GM19035 (cell line): ENCODE data around the gene CEP89.
"Not testable (repeated sequence)": the region's sequence is repeated elsewhere in the genome, so short reads cannot be mapped to it uniquely, and the experiment has no call there.

ENCODE experiments used
- ATAC-seq: cut with Tn5 transposase; IDR thresholded peaks from one replicate; pipeline ENCODE4 v1.9.1; 2021; ENCODE audit not compliant: unreplicated experiment

Gene CEP89

DNA sequence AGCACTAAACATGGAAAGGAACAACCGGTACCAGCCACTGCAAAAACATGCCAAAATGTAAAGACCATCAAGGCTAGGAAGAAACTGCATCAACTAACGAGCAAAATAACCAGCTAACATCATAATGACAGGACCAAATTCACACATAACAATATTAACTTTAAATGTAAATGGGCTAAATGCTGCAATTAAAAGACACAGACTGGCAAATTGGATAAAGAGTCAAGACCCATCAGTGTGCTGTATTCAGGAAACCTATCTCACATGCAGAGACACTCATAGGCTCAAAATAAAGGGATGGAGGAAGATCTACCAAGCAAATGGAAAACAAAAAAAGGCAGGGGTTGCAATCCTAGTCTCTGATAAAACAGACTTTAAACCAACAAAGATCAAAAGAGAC lies 123.7 kb downstream of the CEP89 start:
- ATAC-seq: not testable (repeated sequence)

DNA sequence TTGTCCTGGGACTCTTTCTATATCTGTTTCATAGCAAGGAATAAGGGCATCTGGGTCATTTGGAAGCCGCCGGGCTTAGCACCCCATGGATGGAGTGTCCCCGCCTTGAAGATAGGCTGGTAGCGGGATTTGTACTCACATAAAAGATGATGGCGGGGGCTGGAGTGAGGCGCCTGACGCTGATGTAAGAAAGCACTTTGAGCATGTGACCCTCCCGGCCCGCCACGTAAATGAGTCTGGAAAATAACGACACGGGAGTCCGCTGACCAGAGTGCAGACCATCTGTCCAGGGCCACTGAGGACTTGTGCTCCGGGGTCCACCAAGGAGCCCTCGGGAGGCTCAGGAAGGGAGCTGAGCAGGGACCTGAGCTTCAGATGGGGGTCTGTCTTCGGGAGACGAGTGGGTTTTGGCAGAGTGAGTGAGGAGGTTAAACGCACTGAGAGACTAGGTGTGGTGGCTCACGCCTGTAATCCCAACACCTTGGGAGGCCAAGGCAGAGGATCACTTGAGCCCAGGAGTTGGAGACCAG lies 128.0 kb downstream of the CEP89 start:
- no peak for ATAC-seq

DNA sequence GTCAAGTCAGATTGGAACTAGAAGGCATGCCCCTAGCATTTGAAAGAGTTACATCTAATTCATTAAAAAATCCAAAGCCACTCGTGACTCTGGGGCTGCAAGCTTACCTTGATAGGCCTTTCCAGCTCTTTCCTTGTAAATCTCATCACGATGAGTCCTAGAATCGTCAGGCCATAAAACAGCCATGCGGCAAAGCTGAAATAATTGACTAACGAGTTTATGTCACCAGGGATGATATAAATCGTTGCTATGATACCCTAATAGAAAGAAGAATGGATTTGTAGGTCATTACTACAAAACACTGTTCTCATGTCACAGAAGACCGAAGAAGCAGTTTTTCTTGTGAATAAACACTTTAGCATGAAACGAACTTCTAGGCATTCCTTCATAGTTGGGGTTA lies 129.7 kb downstream of the CEP89 start:
- ATAC-seq: no peak

DNA sequence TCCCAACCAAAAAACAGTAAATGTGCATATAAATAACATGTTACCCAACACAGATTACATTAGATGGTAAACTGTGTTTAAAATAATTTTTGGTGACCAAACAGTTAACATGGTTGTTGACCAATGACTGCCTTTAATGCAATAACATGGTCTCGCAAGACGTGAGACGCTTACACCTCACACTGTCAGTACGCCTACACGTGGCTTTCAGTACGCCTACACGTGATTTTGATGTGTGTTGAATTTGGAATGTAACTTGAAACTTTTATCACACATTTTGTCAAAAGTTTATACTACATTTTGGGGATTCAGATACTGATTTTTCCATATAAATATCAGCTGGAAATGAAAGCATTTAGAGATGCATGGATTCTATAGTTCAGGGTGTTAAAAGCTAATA lies 134.2 kb downstream of the CEP89 start:
- ATAC-seq: no peak

DNA sequence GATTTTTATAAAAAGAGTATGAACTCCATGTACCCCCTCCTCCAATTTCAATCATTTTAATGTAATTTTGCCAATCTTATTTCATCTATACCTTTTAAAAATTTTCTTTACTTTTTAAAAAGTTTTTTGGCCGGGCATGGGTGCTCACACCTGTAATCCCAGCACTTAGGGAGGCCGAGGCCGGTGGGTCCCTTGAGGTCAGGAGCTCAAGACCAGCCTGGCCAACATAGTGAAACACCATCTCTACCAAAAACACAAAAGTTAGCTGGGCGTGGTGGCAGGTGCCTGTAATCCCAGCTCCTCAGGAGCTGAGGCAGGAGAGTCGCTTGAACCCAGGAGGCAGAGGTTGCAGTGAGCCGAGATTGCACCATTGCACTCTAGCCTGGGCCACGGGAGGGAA lies 138.4 kb downstream of the CEP89 start:
- ATAC-seq: not testable (repeated sequence)

DNA sequence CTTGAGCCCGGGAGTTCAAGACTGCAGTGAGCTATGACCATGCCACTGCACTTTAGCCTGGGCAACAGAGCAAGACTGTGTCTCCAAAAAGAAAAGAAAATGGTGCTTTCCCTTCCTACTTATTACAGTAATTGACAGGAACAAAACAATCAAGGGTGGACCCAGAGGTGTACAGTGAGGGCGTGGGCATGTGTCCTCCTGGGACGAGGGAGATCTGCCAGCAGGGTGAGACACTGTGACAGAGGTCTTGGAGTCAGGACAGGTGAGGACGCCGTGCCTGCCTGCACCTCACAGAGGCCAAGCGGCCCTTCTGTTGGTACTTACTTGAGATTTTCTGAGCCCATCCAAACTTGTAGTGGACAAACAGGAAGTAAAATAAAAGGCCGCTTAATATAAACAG lies 138.9 kb downstream of the CEP89 start:
- ATAC-seq: not testable (repeated sequence)

DNA sequence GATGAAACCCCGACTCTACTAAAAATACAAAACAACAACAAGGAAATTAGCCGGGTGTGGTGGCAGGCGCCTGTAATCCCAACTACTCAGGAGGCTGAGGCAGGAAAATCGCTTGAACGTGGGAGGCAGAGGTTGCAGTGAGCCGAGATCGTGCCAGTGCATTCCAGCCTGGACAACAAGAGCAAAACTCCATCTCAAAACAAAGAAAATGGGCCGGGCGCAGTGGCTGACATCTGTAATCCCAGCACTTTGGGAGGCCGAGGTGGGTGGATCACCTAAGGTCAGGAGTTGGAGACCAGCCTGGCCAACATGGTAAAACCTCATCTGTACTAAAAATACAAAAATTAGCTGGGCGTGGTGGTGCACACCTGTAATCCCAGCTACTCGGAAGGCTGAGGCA lies 139.7 kb downstream of the CEP89 start:
- not testable (repeated sequence) for ATAC-seq

DNA sequence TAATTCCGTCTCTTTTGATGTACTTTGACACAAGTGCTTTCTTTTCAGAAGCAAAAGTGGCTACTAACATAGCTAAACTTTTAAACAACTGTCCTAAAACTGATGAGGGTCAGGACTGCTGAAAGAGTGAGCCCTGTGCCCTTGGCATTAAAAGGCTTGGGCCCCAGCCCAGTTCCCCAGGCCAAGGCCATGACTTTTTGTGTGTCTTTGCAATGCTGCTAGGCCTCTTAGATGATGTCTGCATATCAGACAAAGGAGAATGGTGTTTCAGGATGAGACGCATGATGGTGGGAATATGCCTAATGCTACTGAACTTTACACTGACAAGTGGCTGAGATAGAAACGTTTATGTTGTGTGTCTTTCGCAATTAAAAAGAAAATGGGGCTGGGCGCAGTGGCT lies 140.1 kb downstream of the CEP89 start:
- ATAC-seq: no peak

DNA sequence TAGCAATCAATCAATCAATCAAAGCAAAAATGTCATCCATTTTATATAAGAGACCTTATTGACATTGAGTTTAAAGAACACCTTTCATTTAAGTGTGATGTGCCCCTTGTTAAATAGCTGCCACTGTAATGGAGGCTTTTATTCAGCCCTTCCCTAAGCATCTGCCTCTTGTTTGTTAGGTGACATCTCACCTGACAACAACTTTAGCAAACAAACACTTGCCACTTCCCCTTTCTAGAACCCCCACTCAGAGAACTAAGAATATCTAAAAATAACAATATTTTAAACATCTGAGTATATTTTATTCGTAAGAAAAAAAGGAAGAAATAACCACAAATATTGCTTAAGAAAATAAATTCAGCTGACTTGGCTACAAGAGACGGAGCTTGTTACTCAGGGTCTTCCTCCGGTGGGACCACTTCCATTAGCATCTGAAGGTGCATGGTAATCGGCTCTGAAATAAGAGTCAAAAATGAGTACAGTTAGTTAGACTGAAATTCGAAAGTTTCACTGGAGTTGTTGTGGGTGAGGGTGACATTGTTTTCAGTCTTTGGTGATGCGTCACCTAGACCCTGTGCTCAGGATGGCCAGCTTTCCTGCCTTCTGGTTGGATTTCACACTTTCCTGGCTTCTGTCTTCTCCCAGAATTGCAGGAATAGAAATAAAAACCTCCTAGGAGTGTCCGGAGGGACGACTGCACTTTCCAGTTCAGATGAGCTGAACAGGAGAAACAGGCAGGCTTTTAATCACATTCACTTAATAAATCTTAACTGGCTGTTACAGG lies 141.3 kb downstream of the CEP89 start:
- no peak for ATAC-seq

DNA sequence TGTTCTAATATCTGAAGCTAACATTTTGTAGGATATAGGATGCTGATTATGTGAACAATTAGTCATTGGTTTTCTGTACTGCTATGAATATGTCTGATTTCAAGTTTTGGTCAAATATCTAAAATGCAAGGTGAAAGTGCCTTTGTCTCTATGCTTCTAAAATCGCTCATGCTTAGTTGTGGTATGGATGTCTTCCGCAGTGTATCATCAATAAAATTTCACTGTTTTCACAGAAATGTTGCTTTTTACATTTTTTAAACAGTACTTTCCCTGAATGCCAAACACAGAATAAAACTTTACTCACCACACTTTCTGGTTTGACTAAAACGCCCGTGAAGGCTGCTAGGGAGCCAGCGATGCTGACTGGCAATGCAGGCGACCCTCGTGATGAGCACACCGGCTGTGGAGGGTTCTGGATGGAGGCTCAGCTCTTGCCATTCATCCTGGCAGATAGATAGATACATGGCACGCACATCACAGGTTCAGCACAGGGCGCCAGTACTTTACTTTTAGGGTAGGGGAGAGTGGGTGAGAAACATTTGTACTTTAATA lies 142.3 kb downstream of the CEP89 start:
- no peak for ATAC-seq

DNA sequence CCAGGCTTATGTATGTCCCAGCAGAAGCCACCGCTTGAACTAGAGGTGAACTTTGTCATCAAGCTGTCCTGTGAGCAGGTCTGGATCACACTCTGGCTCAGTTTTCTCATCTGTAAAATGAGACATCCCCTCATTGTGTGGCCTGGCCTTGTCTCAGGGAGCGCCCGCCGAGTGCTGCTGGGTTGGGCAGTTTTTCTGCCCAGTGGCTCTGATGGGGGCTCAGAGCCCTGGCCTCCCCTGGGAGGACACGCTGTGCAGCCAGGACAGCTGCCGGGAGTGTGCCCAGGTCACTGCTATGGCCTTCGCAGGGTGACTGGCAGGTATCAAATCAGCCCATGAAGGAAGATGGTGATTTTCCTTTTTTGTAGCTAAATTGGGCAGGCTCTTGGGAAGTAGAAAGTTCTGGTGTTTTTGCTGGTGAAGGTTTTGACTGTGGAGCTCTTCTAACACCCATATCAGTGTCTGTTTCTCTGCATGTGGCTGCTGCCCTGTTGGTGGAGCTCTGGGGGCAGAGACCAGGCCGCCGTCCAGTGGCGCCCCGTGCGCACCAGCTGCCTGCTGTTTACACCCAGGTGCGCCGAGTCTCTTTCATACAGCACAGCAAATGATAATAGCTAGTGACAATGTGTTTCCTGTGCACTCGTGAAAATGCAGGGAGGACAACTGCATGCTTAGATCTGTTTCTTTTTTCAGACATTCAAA lies 143.0 kb downstream of the CEP89 start:
- ATAC-seq: no peak

DNA sequence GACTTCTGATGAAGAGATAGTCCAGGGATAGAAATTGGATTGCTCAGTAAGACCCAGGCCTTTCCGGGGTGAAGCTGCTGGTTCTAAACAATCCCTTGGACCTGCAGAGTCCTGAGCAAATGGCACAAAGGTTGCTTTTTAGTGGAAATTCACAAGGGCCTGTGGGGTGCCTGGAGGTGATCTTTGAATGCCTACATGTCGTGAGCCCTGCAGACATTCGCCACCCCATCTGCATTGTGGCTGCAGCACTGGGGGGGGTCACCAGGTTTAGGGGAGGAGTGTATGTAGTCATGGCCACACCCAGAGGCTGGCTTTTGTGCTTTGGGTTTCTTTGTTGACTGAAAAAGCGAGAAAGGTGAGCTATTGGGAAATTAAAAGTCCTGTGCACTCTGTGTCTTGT lies 143.6 kb downstream of the CEP89 start:
- no peak for ATAC-seq
